Measurements from ENCODE around the gene ZKSCAN1. TPM values are rescaled to one million over a fixed set of nuclear protein-coding genes. Genes with fewer than 3 reads are reported as not detected.
A peak's percentile ranks its signal among the peaks of the same experiment; 100 is the strongest.

The ZKSCAN1 gene
- total RNA-seq, 4 donors from 2014 or later, result 20.9 to 96.7 (median 53.6) TPM

DNA sequence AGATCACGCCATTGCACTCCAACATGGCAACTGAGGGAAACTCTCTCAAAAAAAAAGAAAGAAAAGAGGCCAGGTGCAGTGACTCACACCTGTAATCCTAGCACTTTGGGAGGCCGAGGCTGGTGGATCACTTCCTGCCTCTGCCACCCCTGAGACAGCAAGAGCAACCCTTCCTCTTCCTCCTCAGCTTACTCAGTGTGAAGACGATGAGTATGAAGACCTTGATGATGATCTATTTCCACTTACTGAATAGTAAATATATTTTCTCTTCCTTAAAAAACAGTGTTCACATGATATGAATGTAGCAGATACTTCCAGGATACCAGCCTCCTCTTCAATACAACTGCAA lies 2.1 kb upstream of the ZKSCAN1 start:
- Histone ChIP-seq H3K27ac (no peak overlapping the region), H3K27me3 (no peaks in the 10 kb centered on the region), H3K9me3 (no peaks in the 10 kb centered on the region), H3K4me1 (peaks cover 0 to 8% of the 10 kb centered on the region in 2 donors), H3K4me3 (no peak overlapping the region), H3K36me3 (no peaks in the 10 kb centered on the region)
- DNase-seq, result no peak
- intact Hi-C loops (cut with DNase I; ENCODE audit: low total_unique reads), result no loop called here
- TF ChIP-seq, protein P1, sequence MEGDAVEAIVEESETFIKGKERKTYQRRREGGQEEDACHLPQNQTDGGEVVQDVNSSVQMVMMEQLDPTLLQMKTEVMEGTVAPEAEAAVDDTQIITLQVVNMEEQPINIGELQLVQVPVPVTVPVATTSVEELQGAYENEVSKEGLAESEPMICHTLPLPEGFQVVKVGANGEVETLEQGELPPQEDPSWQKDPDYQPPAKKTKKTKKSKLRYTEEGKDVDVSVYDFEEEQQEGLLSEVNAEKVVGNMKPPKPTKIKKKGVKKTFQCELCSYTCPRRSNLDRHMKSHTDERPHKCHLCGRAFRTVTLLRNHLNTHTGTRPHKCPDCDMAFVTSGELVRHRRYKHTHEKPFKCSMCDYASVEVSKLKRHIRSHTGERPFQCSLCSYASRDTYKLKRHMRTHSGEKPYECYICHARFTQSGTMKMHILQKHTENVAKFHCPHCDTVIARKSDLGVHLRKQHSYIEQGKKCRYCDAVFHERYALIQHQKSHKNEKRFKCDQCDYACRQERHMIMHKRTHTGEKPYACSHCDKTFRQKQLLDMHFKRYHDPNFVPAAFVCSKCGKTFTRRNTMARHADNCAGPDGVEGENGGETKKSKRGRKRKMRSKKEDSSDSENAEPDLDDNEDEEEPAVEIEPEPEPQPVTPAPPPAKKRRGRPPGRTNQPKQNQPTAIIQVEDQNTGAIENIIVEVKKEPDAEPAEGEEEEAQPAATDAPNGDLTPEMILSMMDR (IDR thresholded peaks at IDR 0.05), result no peak
- TF ChIP-seq POLR2A (IDR thresholded peaks at IDR 0.05), result no peak

DNA sequence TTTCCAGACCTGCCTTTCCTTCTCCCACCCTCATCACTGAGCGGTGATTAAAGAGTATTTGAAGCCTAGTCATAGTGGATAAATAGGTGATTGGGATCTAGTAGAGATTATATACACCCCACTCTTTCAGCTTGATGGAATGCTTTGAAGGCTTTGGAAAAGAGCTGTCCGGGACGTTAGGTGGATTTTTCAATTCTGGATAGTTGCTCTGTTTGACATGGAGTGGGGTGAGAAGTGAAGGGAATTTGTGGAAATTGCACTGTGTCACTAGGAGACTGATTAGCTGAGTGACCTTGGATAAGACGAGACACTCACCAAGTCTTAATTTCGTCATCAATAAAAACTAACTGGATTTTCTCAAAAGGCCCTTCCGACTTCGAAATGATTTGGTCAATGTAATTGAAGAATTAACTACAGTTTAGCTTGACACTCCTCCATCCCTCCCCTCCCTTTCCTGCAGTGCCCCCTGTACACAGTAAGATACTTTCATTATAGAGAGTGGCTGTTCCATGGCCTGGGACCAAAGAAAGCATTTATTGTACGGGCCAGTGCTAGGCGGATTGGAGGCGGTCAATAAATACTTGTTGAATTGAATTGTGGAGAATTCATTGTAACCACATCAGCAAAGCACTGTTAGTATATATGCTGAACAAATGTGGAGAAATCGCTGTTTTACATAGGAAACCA lies 962 bp downstream of the ZKSCAN1 start:
- H3K9me3 ChIP-seq, result no peaks in the 10 kb centered on the region
- TF ChIP-seq, protein P1 (IDR thresholded peaks at IDR 0.05), result no peak
- no peak for TF ChIP-seq POLR2A (IDR thresholded peaks at IDR 0.05)
- intact Hi-C loops (cut with DNase I; ENCODE audit: low total_unique reads), result no loop called here
- peak overlapping the region; percentile 99 for H3K4me3 ChIP-seq
- H3K36me3 ChIP-seq, result no peaks in the 10 kb centered on the region
- no peak for DNase-seq
- peaks cover 0 to 8% of the 10 kb centered on the region in 2 donors for H3K4me1 ChIP-seq
- H3K27me3 ChIP-seq, result no peaks in the 10 kb centered on the region
- peak overlapping the region; percentile 97 to 99 for H3K27ac ChIP-seq

DNA sequence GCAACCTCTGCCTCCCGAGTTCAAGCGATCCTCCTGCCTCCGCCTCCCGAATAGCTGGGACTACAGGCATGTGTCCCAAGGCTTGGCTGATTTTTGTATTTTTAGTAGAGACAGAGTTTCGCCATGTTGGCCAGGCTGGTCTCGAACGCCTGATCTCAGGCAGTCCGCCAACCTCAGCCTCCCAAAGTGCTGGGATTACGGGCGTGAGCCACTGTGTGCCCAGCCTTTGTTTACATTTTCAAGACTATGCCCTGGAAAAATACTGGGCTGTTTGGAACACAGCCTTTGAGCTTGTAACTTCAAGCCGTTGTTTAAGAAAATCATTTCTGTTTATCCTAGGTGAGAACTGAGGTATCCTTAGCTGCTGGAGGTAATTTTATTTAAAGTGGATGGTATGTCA lies 1.9 kb downstream of the ZKSCAN1 start:
- Histone ChIP-seq H3K36me3 (no peaks in the 10 kb centered on the region), H3K27me3 (no peaks in the 10 kb centered on the region), H3K4me1 (peaks cover 0 to 8% of the 10 kb centered on the region in 2 donors), H3K27ac (no peak overlapping the region), H3K9me3 (no peaks in the 10 kb centered on the region), H3K4me3 (no peak overlapping the region)
- TF ChIP-seq, protein P1 (IDR thresholded peaks at IDR 0.05), result no peak
- TF ChIP-seq POLR2A (IDR thresholded peaks at IDR 0.05), result no peak
- no peak for DNase-seq
- intact Hi-C loops (cut with DNase I; ENCODE audit: low total_unique reads), result no loop called here

DNA sequence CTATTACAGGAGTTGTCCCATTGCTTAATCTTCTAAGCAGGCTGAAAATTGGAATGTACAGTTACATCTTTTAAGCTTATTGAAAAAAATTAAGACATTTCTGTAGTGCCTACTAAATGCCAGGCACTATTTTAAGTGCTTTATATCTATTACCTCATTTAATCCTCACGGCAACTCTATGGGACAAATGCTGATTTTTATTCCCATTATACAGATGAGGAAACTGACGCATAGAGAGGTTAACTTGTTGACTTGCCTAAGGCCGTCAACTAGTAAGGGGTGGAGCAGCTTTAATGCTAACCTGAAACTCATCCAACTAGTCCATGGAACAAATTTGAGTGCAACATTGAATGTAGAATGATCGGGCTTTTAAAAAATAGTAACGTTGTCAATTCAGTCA lies 2.5 kb downstream of the ZKSCAN1 start:
- DNase-seq, result no peak
- TF ChIP-seq, protein P1 (IDR thresholded peaks at IDR 0.05), result no peak
- TF ChIP-seq POLR2A (IDR thresholded peaks at IDR 0.05), result no peak
- Histone ChIP-seq H3K9me3 (no peaks in the 10 kb centered on the region), H3K27ac (no peak overlapping the region), H3K27me3 (no peaks in the 10 kb centered on the region), H3K4me1 (peaks cover 0 to 8% of the 10 kb centered on the region in 2 donors), H3K36me3 (no peaks in the 10 kb centered on the region), H3K4me3 (no peak overlapping the region)
- intact Hi-C loops (cut with DNase I; ENCODE audit: low total_unique reads), result no loop called here

DNA sequence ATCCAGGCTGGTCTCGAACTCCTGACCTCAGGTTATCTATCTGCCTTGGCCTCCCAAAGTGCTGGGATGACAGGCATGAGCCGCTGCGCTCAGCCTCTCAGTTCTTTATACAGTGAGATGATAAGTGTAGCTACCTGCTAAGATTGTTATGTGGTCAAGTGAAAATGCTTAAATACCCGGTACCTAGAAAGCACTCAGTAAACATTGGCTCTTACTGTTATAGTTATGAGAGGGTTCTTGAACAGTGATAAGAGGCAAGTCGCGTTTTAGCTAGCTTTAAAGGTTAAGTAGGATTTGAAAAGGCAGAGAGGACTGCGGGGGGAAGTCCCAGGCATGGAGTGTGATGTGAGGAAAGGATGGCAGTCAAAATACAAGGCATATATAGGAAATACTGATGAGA lies 4.5 kb downstream of the ZKSCAN1 start:
- Histone ChIP-seq H3K27ac (no peak overlapping the region), H3K9me3 (no peaks in the 10 kb centered on the region), H3K27me3 (no peaks in the 10 kb centered on the region), H3K4me1 (peaks cover 0 to 8% of the 10 kb centered on the region in 2 donors), H3K4me3 (no peak overlapping the region), H3K36me3 (no peaks in the 10 kb centered on the region)
- intact Hi-C loops (cut with DNase I; ENCODE audit: low total_unique reads), result no loop called here
- TF ChIP-seq, protein P1 (IDR thresholded peaks at IDR 0.05), result no peak
- TF ChIP-seq POLR2A (IDR thresholded peaks at IDR 0.05), result no peak
- no peak for DNase-seq
